PC-3 (cell line): ENCODE measurements around the gene IST1. TPM values are rescaled to one million over a fixed set of nuclear protein-coding genes. Genes with fewer than 3 reads are reported as not detected.

Experiments used
- ATAC-seq: fragments of 200-7000 bp; cut with Tn5 transposase; 2 replicates; pipeline ENCODE4 v1.9.1; 2020; ENCODE audit warnings: mild to moderate bottlenecking, moderate library complexity
- BruUV-seq: library from RNA; stranded (reverse); fragments of 400-500 nt; replicated peaks from 2 replicates; lab custom pipeline; 2021; lab: Mats Ljungman, UMichigan
- CTCF ChIA-PET: fragments of 300-600 bp; sonication (Branson Sonifier 250); formaldehyde crosslinking; loops from one replicate; lab custom pipeline; 2022; ENCODE audit warnings: antibody characterized with exemption; lab: Charles Lee
- POLR2A ChIA-PET: fragments of 300-600 bp; sonication (Branson Sonifier 250); formaldehyde crosslinking; loops from one replicate; lab custom pipeline; 2022; ENCODE audit warnings: antibody characterized with exemption; ENCODE audit not compliant: unreplicated experiment; lab: Charles Lee
- DNase-seq: peaks from one replicate; pipeline ENCODE4 v3.0.0-alpha.2; 2015
- H2AFZ ChIP-seq: fragments of 300-600 bp; sonication (generic); 2 replicates; pipeline ENCODE4 v1.6.0; 2016; ENCODE audit warnings: antibody characterized with exemption, low read length
- H3F3A ChIP-seq: fragments of 300-600 bp; sonication (generic); one replicate; pipeline ENCODE4 v1.6.0; 2017; ENCODE audit warnings: antibody characterized with exemption, low read length, control low read depth, mild to moderate bottlenecking; ENCODE audit not compliant: unreplicated experiment
- H3K27ac ChIP-seq: fragments of 300-600 bp; sonication (generic); 2 replicates; pipeline ENCODE4 v1.5.1; 2016; ENCODE audit warnings: mild to moderate bottlenecking, low read length
- H3K27me3 ChIP-seq: fragments of 300-600 bp; sonication (generic); 2 replicates; pipeline ENCODE4 v1.6.1; 2016; ENCODE audit warnings: low read length, mixed read lengths
- H3K36me3 ChIP-seq: fragments of 300-600 bp; sonication (generic); 2 replicates; pipeline ENCODE4 v1.6.1; 2016; ENCODE audit warnings: low read depth, mixed run types, low read length, mixed read lengths
- H3K4me1 ChIP-seq: fragments of 300-600 bp; sonication (generic); 2 replicates; pipeline ENCODE4 v1.5.1; 2016; ENCODE audit warnings: low read length; ENCODE audit not compliant: insufficient read depth
- H3K4me2 ChIP-seq: fragments of 300-600 bp; sonication (generic); 2 replicates; pipeline ENCODE4 v1.6.0; 2016; ENCODE audit warnings: low read length
- H3K4me3 ChIP-seq: fragments of 300-600 bp; sonication (generic); 2 replicates; pipeline ENCODE4 v1.5.1; 2016; ENCODE audit warnings: mild to moderate bottlenecking, low read length, mixed read lengths
- H3K79me2 ChIP-seq: fragments of 300-600 bp; sonication (generic); 2 replicates; pipeline ENCODE4 v1.6.1; 2017; ENCODE audit warnings: low read length, mixed read lengths
- H3K9ac ChIP-seq: fragments of 300-600 bp; sonication (generic); 2 replicates; pipeline ENCODE4 v1.6.0; 2016; ENCODE audit warnings: mild to moderate bottlenecking, low read length
- H3K9me2 ChIP-seq: fragments of 300-600 bp; sonication (generic); replicated peaks from 2 replicates; pipeline ENCODE4 v1.6.1; 2016; ENCODE audit warnings: mixed run types, low read length, mixed read lengths
- H3K9me3 ChIP-seq: fragments of 300-600 bp; sonication (generic); 2 replicates; pipeline ENCODE4 v1.6.1; 2016; ENCODE audit warnings: low read length, mixed read lengths
- H4K20me1 ChIP-seq: fragments of 300-600 bp; sonication (generic); 2 replicates; pipeline ENCODE4 v1.6.1; 2016; ENCODE audit warnings: low read length, mixed read lengths
- CTCF ChIP-seq: fragments of 300-600 bp; sonication (generic); conservative IDR thresholded peaks from 2 replicates; pipeline ENCODE4 v1.5.1; 2017; ENCODE audit warnings: antibody characterized with exemption, low read depth, mild to moderate bottlenecking, low read length
- EZH2 ChIP-seq: fragments of 300-600 bp; sonication (generic); IDR thresholded peaks from one replicate; pipeline ENCODE4 v1.6.1; 2017; ENCODE audit warnings: antibody characterized with exemption, mild to moderate bottlenecking, low read length; ENCODE audit not compliant: unreplicated experiment
- EZH2phosphoT487 ChIP-seq: fragments of 300-600 bp; sonication (generic); IDR thresholded peaks from 2 replicates; pipeline ENCODE4 v1.6.1; 2018; ENCODE audit warnings: mild to moderate bottlenecking, antibody characterized with exemption, low read length, borderline replicate concordance
- intact Hi-C: fragments of 100-400 bp; cut with micrococcal nuclease; formaldehyde crosslinking; loops from 2 replicates; pipeline ENCODE4 v1.9.0; 2023
- total RNA-seq: library from RNA; depleted of rRNA; stranded (reverse); fragments of >200 nt; gene quantifications from 2 replicates; pipeline ENCODE4 v1.2.3, GENCODE V29; 2014

The IST1 gene
- total RNA-seq, 1 experiment from 2014 or later: 86.4 TPM

- no peak overlapping the region for H3K4me2 ChIP-seq
- H3F3A ChIP-seq: no peaks in the 10 kb centered on the region
- no peak for TF ChIP-seq EZH2
- TF ChIP-seq CTCF: no peak
- no peak for TF ChIP-seq EZH2phosphoT487
- H3K27ac ChIP-seq: no peak overlapping the region
- H3K4me3 ChIP-seq: no peak overlapping the region
- H4K20me1 ChIP-seq: no peaks in the 10 kb centered on the region
- no peak for DNase-seq
- H3K36me3 ChIP-seq: no peaks in the 10 kb centered on the region
- no peak overlapping the region for H3K9ac ChIP-seq
- POLR2A ChIA-PET: no interaction called here
- no peaks in the 10 kb centered on the region for H3K79me2 ChIP-seq
- peaks cover 5% of the 10 kb centered on the region; the same call in 1 of the 2 replicates for H3K4me1 ChIP-seq
- no TSS peak for BruUV-seq
- CTCF ChIA-PET: no interaction called here
- H3K9me3 ChIP-seq: no peaks in the 10 kb centered on the region
- no peaks in the 10 kb centered on the region for H3K9me2 ChIP-seq
- no peak for ATAC-seq
- intact Hi-C loops: no loop called here
- H3K27me3 ChIP-seq: no peaks in the 10 kb centered on the region
- H2AFZ ChIP-seq: no peak overlapping the region
Measured at GRCh38 chr16:71878911-71879310, 16.4 kb upstream of the IST1 start.

- Histone ChIP-seq H3K4me1 (peaks cover 5% of the 10 kb centered on the region; the same call in 1 of the 2 replicates), H3K27me3 (no peaks in the 10 kb centered on the region), H3K4me2 (no peak overlapping the region), H3K79me2 (no peaks in the 10 kb centered on the region), H2AFZ (no peak overlapping the region), H3K9me3 (no peaks in the 10 kb centered on the region), H3K27ac (no peak overlapping the region), H3K36me3 (no peaks in the 10 kb centered on the region), H3K9me2 (no peaks in the 10 kb centered on the region), H4K20me1 (no peaks in the 10 kb centered on the region), H3F3A (no peaks in the 10 kb centered on the region), H3K9ac (no peak overlapping the region), H3K4me3 (no peak overlapping the region)
- BruUV-seq: no TSS peak
- DNase-seq (no peak), ATAC-seq (no peak)
- intact Hi-C loops: loop anchor here (5.0 to 10.0 kb wide), 4 partner anchors 33 to 158 kb away; partner anchors contain the start of genes ATXN1L and PHLPP2
- ChIA-PET CTCF (no interaction called here), POLR2A (no interaction called here)
- TF ChIP-seq CTCF (no peak), EZH2phosphoT487 (no peak), EZH2 (no peak)
Measured at GRCh38 chr16:71880176-71880575, 15.2 kb upstream of the IST1 start.

GRCh38 chr16:71882505-71883167 is 12.7 kb upstream of the IST1 start:
- no peaks in the 10 kb centered on the region for H4K20me1 ChIP-seq
- POLR2A ChIA-PET: interaction anchor here (0.6 kb wide), 1 partner anchor 18 kb away, joined by 3 read pairs; no protein-coding TSS in a partner anchor
- DNase-seq: peak; percentile 81
- H3K9me3 ChIP-seq: no peaks in the 10 kb centered on the region
- CTCF ChIA-PET: interaction anchor here (1.1 to 1.3 kb wide), 2 partner anchors 36 to 79 kb away, joined by 3 to 10 read pairs; partner anchors contain the start of gene ATXN1L
- H3K4me2 ChIP-seq: peak overlapping the region; percentile 98
- BruUV-seq: TSS peak; percentile 43
- H3K9me2 ChIP-seq: no peaks in the 10 kb centered on the region
- no peaks in the 10 kb centered on the region for H3K79me2 ChIP-seq
- H3K4me3 ChIP-seq: peak overlapping the region; percentile 88
- 0 out of 2 replicates have a peak overlapping the region, but pooled peaks have one; percentile 4 for H3K9ac ChIP-seq
- peak overlapping the region; percentile 100 for H2AFZ ChIP-seq
- no peaks in the 10 kb centered on the region for H3K36me3 ChIP-seq
- peak; percentile 44 for ATAC-seq
- no peak overlapping the region for H3K27ac ChIP-seq
- TF ChIP-seq EZH2phosphoT487 (no peak), EZH2 (no peak), CTCF (peak; percentile 76)
- H3K4me1 ChIP-seq: peaks cover 5% of the 10 kb centered on the region; the same call in 1 of the 2 replicates
- intact Hi-C loops: loop anchor here (2.0 to 10.0 kb wide), 5 partner anchors 35 to 160 kb away; partner anchors contain the start of genes AP1G1, ATXN1L and PHLPP2
- no peaks in the 10 kb centered on the region for H3K27me3 ChIP-seq
- no peaks in the 10 kb centered on the region for H3F3A ChIP-seq
